ENCODE data around the gene C1QTNF6.

GRCh38 chr22:37186997-37187522 is 987 bp downstream of the C1QTNF6 start:
- no peak for TF ChIP-seq CTCF (conservative IDR thresholded peaks at IDR 0.05)
- no peak for TF ChIP-seq EZH2 (IDR thresholded peaks at IDR 0.05; ENCODE audit: low read depth)

Data from PC-9 (cell line).